CD1c-positive myeloid dendritic cell (primary cell): Measurements from ENCODE around the gene KANSL3.
"Not testable (repeated sequence)": the region's sequence is repeated elsewhere in the genome, so short reads cannot be mapped to it uniquely, and the experiment has no call there.

Experiments used
- DNase-seq: peaks from one replicate; pipeline ENCODE4 v3.0.0-alpha.2; 2016; ENCODE audit errors: extremely low spot score

KANSL3 gene

GRCh38 chr2:96638144-96639121, at the start of gene KANSL3:
KANSL3 (minus strand) TSS chr2:96638312; CDS start chr2:96637135, 1,177 bp downstream.
- peak; percentile 97 for DNase-seq

- no peak for DNase-seq
Measured at GRCh38 chr2:96687266-96687665, 49.2 kb upstream of the KANSL3 start.

GRCh38 chr2:96685577-96686459, 47.7 kb upstream of the KANSL3 start:
- no peak for DNase-seq

GRCh38 chr2:96684883-96685576, 46.9 kb upstream of the KANSL3 start:
- no peak for DNase-seq

GRCh38 chr2:96683972-96684820, 46.1 kb upstream of the KANSL3 start:
- DNase-seq = no peak

- no peak for DNase-seq
Measured at GRCh38 chr2:96683307-96683706, 45.2 kb upstream of the KANSL3 start.

GRCh38 chr2:96681540-96681939, 43.4 kb upstream of the KANSL3 start:
- DNase-seq = no peak

GRCh38 chr2:96680561-96681141, 42.5 kb upstream of the KANSL3 start:
- no peak for DNase-seq

- no peak for DNase-seq
Measured at GRCh38 chr2:96679848-96680247, 41.7 kb upstream of the KANSL3 start.

- no peak for DNase-seq
Measured at GRCh38 chr2:96669539-96670215, 31.6 kb upstream of the KANSL3 start.

GRCh38 chr2:96668771-96669170, 30.7 kb upstream of the KANSL3 start:
- DNase-seq = no peak

- not testable (repeated sequence) for DNase-seq
Measured at GRCh38 chr2:96665717-96666116, 27.6 kb upstream of the KANSL3 start.

- peak; percentile 80 for DNase-seq
Measured at GRCh38 chr2:96665083-96665569, 27.0 kb upstream of the KANSL3 start.

- peak; percentile 22 for DNase-seq
Measured at GRCh38 chr2:96664366-96664925, 26.3 kb upstream of the KANSL3 start.

- DNase-seq = no peak
Measured at GRCh38 chr2:96663829-96664228, 25.7 kb upstream of the KANSL3 start.

- no peak for DNase-seq
Measured at GRCh38 chr2:96663177-96663576, 25.1 kb upstream of the KANSL3 start.

- no peak for DNase-seq
Measured at GRCh38 chr2:96662360-96662759, 24.2 kb upstream of the KANSL3 start.

GRCh38 chr2:96661324-96661723, 23.2 kb upstream of the KANSL3 start:
- DNase-seq = no peak

GRCh38 chr2:96656540-96656939, 18.4 kb upstream of the KANSL3 start:
- DNase-seq = peak; percentile 51
